BLaER1 treated with 17β-estradiol and CSF1 and Interleukin-3, amounts not matched to agents 10 nM and 100 nM (cell line): ENCODE data around the gene TMC2.
"Not testable (repeated sequence)": the region's sequence is repeated elsewhere in the genome, so short reads cannot be mapped to it uniquely, and the experiment has no call there.

Source experiments
- H3K27ac ChIP-seq, 11 experiments: shearing (Covaris generic); formaldehyde crosslinking; 2 replicates each; pipeline ENCODE4 v1.8.1; 2022
- H3K27me3 ChIP-seq, 11 experiments: shearing (Covaris generic); formaldehyde crosslinking; 2 replicates each; pipeline ENCODE4 v1.8.1; 2022
- H3K36me3 ChIP-seq, 11 experiments: shearing (Covaris generic); formaldehyde crosslinking; 2 replicates each; pipeline ENCODE4 v1.8.1; 2022
- H3K4me1 ChIP-seq, 10 experiments: shearing (Covaris generic); formaldehyde crosslinking; 2 replicates each; pipeline ENCODE4 v1.8.1; 2022
- H3K4me2 ChIP-seq, 11 experiments: shearing (Covaris generic); formaldehyde crosslinking; 2 replicates each; pipeline ENCODE4 v1.8.1; 2022
- H3K4me3 ChIP-seq, 10 experiments: shearing (Covaris generic); formaldehyde crosslinking; 2 replicates each; pipeline ENCODE4 v1.8.1; 2022
- H3K9ac ChIP-seq, 11 experiments: shearing (Covaris generic); formaldehyde crosslinking; 2 replicates each; pipeline ENCODE4 v1.8.1; 2022
- H3K9me3 ChIP-seq, 11 experiments: shearing (Covaris generic); formaldehyde crosslinking; replicated peaks in 1 of 11; 2 replicates each; pipeline ENCODE4 v1.8.1; 2022
- H4K20me1 ChIP-seq, 11 experiments: shearing (Covaris generic); formaldehyde crosslinking; 2 replicates each; pipeline ENCODE4 v1.8.1; 2022
- Cebpa-rat ChIP-seq, 11 experiments: shearing (Covaris generic); IDR thresholded peaks; 2 replicates each; pipeline ENCODE4 v1.8.1; 2022

TMC2 gene

GRCh38 chr20:2523919-2524708 is 12.3 kb upstream of the TMC2 start:
- no peak for TF ChIP-seq Cebpa-rat (IDR thresholded peaks at IDR 0.05)
- Histone ChIP-seq H3K27ac (peak overlapping the region; percentile 80 to 97 (median 90)), H3K9me3 (no peaks in the 10 kb centered on the region), H3K4me2 (peak overlapping the region; percentile 80 to 99 (median 95)), H4K20me1 (no peaks in the 10 kb centered on the region), H3K27me3 (no peaks in the 10 kb centered on the region; a peak in 1 of 22 replicates), H3K4me3 (peak overlapping the region; percentile 79 to 92 (median 89)), H3K36me3 (no peaks in the 10 kb centered on the region), H3K4me1 (peaks cover 3 to 38% (median 18%) of the 10 kb centered on the region in 10 experiments; a peak in 19 of 20 replicates), H3K9ac (peak overlapping the region; percentile 85 to 99 (median 91))

- TF ChIP-seq Cebpa-rat (IDR thresholded peaks at IDR 0.05): no peak
- no peaks in the 10 kb centered on the region for H4K20me1 ChIP-seq
- peak overlapping the region; percentile 85 to 99 (median 91) for H3K9ac ChIP-seq
- no peaks in the 10 kb centered on the region for H3K36me3 ChIP-seq
- H3K27ac ChIP-seq: peak overlapping the region; percentile 80 to 97 (median 90)
- no peaks in the 10 kb centered on the region for H3K9me3 ChIP-seq
- H3K4me2 ChIP-seq: peak overlapping the region; percentile 80 to 99 (median 95)
- peak overlapping the region; percentile 79 to 92 (median 89) for H3K4me3 ChIP-seq
- H3K27me3 ChIP-seq: no peaks in the 10 kb centered on the region; a peak in 1 of 22 replicates
- H3K4me1 ChIP-seq: peaks cover 2 to 38% (median 18%) of the 10 kb centered on the region in 10 experiments; a peak in 19 of 20 replicates
Observed at GRCh38 chr20:2524709-2525506, 11.5 kb upstream of the TMC2 start.

GRCh38 chr20:2526218-2526583 is 10.2 kb upstream of the TMC2 start:
- Histone ChIP-seq H3K4me2 (peak overlapping the region in 4 of 11 experiments; percentile 80 to 99 (median 94); a peak in 6 of 22 replicates), H3K4me1 (peaks cover 9 to 32% (median 20%) of the 10 kb centered on the region in 10 experiments), H3K27ac (peak overlapping the region in 2 of 11 experiments; percentile 95; a peak in 2 of 22 replicates)
- not testable (repeated sequence) for H3K36me3 ChIP-seq, H3K9me3 ChIP-seq, H4K20me1 ChIP-seq, H3K27me3 ChIP-seq, H3K4me3 ChIP-seq, H3K9ac ChIP-seq

- no peak overlapping the region for H3K27ac ChIP-seq
- H3K9ac ChIP-seq: no peak overlapping the region
- peaks cover 9 to 25% (median 16%) of the 10 kb centered on the region in 10 experiments for H3K4me1 ChIP-seq
- H3K36me3 ChIP-seq: no peaks in the 10 kb centered on the region
- no peaks in the 10 kb centered on the region; a peak in 1 of 22 replicates for H3K27me3 ChIP-seq
- H3K4me2 ChIP-seq: no peak overlapping the region
- H4K20me1 ChIP-seq: no peaks in the 10 kb centered on the region
- TF ChIP-seq Cebpa-rat (IDR thresholded peaks at IDR 0.05): no peak
- no peak overlapping the region for H3K4me3 ChIP-seq
- no peaks in the 10 kb centered on the region for H3K9me3 ChIP-seq
Observed at GRCh38 chr20:2527762-2528161, 8.6 kb upstream of the TMC2 start.

- no peak overlapping the region for H3K4me3 ChIP-seq
- no peak overlapping the region for H3K9ac ChIP-seq
- H4K20me1 ChIP-seq: no peaks in the 10 kb centered on the region
- no peak overlapping the region for H3K4me2 ChIP-seq
- no peaks in the 10 kb centered on the region for H3K9me3 ChIP-seq
- TF ChIP-seq Cebpa-rat (IDR thresholded peaks at IDR 0.05): no peak
- H3K36me3 ChIP-seq: no peaks in the 10 kb centered on the region
- H3K4me1 ChIP-seq: peaks cover 4 to 21% (median 14%) of the 10 kb centered on the region in 10 experiments; a peak in 18 of 20 replicates
- no peak overlapping the region for H3K27ac ChIP-seq
- H3K27me3 ChIP-seq: no peaks in the 10 kb centered on the region; a peak in 1 of 22 replicates
Observed at GRCh38 chr20:2528671-2529271, 7.6 kb upstream of the TMC2 start.

GRCh38 chr20:2533118-2533517 is 3.3 kb upstream of the TMC2 start:
- no peak for TF ChIP-seq Cebpa-rat (IDR thresholded peaks at IDR 0.05)
- no peak overlapping the region for H3K9ac ChIP-seq
- H4K20me1 ChIP-seq: no peaks in the 10 kb centered on the region
- H3K27me3 ChIP-seq: 0 out of 22 replicates have a peak, but pooled peaks cover 0 to 4% (median 0%) of the 10 kb centered on the region in 11 experiments
- H3K4me1 ChIP-seq: peaks cover 0 to 9% (median 5%) of the 10 kb centered on the region in 10 experiments; a peak in 11 of 20 replicates
- H3K9me3 ChIP-seq: no peaks in the 10 kb centered on the region
- H3K4me3 ChIP-seq: no peak overlapping the region
- H3K36me3 ChIP-seq: no peaks in the 10 kb centered on the region
- H3K27ac ChIP-seq: no peak overlapping the region
- no peak overlapping the region for H3K4me2 ChIP-seq

GRCh38 chr20:2535711-2536559 is 438 bp upstream of the TMC2 start:
- Histone ChIP-seq H3K9me3 (no peaks in the 10 kb centered on the region), H3K4me1 (no peaks in the 10 kb centered on the region), H4K20me1 (no peaks in the 10 kb centered on the region), H3K36me3 (no peaks in the 10 kb centered on the region), H3K27me3 (0 out of 22 replicates have a peak, but pooled peaks cover 0 to 4% (median 0%) of the 10 kb centered on the region in 11 experiments), H3K4me2 (no peak overlapping the region), H3K4me3 (no peak overlapping the region), H3K27ac (no peak overlapping the region), H3K9ac (peak overlapping the region in 1 of 11 experiments; percentile 10; a peak in 1 of 22 replicates)
- TF ChIP-seq Cebpa-rat (IDR thresholded peaks at IDR 0.05): no peak

GRCh38 chr20:2537101-2537500 is 728 bp downstream of the TMC2 start:
- Histone ChIP-seq H3K4me3 (no peak overlapping the region), H3K4me2 (no peak overlapping the region), H3K4me1 (no peaks in the 10 kb centered on the region), H4K20me1 (no peaks in the 10 kb centered on the region), H3K27ac (no peak overlapping the region), H3K36me3 (no peaks in the 10 kb centered on the region), H3K27me3 (0 out of 22 replicates have a peak, but pooled peaks cover 0 to 4% (median 0%) of the 10 kb centered on the region in 11 experiments), H3K9ac (no peak overlapping the region), H3K9me3 (no peaks in the 10 kb centered on the region)
- TF ChIP-seq Cebpa-rat (IDR thresholded peaks at IDR 0.05): no peak
